ENCODE results near the gene ARHGAP33. TPM values are rescaled to one million over a fixed set of nuclear protein-coding genes. Genes with fewer than 3 reads are reported as not detected.

ARHGAP33 gene
- total RNA-seq, 1 experiment from 2014 or later, result 18.3 TPM

GRCh38 chr19:35757231-35757748 lies 18.1 kb upstream of the ARHGAP33 start:
- no peak for TF ChIP-seq CTCF (IDR thresholded peaks at IDR 0.05; ENCODE audit: insufficient read depth in 1 of 2, low read depth in 1 of 2, low read length in 1 of 2, severe bottlenecking in 1 of 2, unreplicated experiment in 1 of 2)
- Mint-ChIP-seq H3K27me3 (ENCODE audit: insufficient read depth, unreplicated experiment) (no peaks in the 10 kb centered on the region), H3K36me3 (ENCODE audit: insufficient read depth, unreplicated experiment) (peaks cover 35% of the 10 kb centered on the region), H3K9me3 (ENCODE audit: unreplicated experiment) (no peaks in the 10 kb centered on the region), H3K4me3 (ENCODE audit: unreplicated experiment) (peak overlapping the region; percentile 88), H3K27ac (ENCODE audit: unreplicated experiment) (peak overlapping the region; percentile 92), H3K4me1 (ENCODE audit: low read depth, unreplicated experiment) (peaks cover 6% of the 10 kb centered on the region)
- Histone ChIP-seq H3K27me3 (replicated peaks; ENCODE audit: control insufficient read depth, insufficient read depth, low read length) (no peaks in the 10 kb centered on the region), H3K36me3 (ENCODE audit: control insufficient read depth, insufficient read depth, low read length) (no peaks in the 10 kb centered on the region; the same call in 1 of the 2 replicates), H3K9me3 (no peaks in the 10 kb centered on the region), H3K4me3 (ENCODE audit: low read depth, low read length) (peak overlapping the region; percentile 68), H3K4me1 (peaks cover 6% of the 10 kb centered on the region)
- peak; percentile 50 to 61 for DNase-seq
- POLR2A ChIA-PET, result interaction anchor here (0.7 to 1.0 kb wide), 3 partner anchors 9 to 49 kb away, joined by 3 to 14 read pairs (median 12); partner anchors contain the start of genes LIN37, PSENEN and U2AF1L4
- CTCF ChIA-PET, result interaction anchor here (0.5 kb wide), 1 partner anchor 71 kb away, joined by 4 read pairs; no protein-coding TSS in a partner anchor
- intact Hi-C loops (cut with micrococcal nuclease; ENCODE audit: unreplicated experiment), result loop anchor here (2.0 to 5.0 kb wide), 2 partner anchors 110 to 298 kb away; partner anchors contain the start of genes COX6B1, THAP8 and WDR62
- TSS peak; percentile 81 for BruUV-seq (replicated peaks)

DNA sequence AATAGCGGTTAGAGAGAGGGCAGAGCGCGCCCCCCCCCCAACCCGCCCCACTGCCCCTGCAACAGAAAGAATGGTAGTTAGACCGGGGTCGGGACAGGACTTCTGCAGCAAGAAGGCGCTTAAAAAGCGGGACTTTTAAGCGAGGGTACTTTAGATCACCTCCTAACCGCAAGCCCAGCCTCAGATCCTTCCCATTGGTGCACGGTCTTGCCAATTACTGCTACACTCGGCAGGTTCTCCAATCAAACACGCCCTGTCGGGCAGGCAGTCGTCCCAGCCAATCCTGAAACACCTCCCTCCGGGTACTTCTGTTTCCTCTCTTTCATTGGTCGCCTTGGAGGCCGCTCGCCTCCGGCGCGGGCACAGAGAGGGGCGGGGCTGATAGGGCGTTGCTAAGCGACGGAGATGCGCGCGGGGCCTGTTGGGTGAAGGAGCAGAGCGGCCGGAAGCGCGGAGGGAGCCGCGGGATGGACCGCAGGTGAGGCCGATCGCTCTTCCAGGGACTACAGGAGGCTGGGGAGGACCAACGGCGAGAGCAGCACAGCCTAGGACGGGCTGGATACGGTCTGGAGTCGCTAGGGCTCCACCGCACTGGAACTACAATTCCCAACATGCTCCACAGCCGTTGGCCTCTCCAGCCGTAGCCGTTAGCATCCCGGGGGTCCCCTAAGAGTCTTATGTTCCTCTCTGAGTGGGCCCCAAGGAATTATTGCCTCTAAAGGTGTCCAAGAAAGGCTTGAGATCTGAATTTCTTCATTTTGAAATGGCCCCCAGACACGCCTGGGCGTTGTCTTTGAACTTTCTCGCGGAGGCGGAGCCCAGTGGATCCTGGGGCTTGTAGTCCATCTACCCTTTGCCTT lies 17.4 kb upstream of the ARHGAP33 start, which contains the start of gene PROSER3:
TSS of gene PROSER3 (plus strand) at position 428 of the 860 bp plus-strand sequence. CDS start at position 468, 40 bp downstream.
- ChIA-PET CTCF (interaction anchor here (0.5 kb wide), 1 partner anchor 71 kb away, joined by 4 read pairs; no protein-coding TSS in a partner anchor), POLR2A (interaction anchor here (0.7 to 1.0 kb wide), 3 partner anchors 10 to 49 kb away, joined by 3 to 14 read pairs (median 12); partner anchors contain the start of genes LIN37, PSENEN and U2AF1L4)
- Histone ChIP-seq H3K4me1 (peaks cover 6% of the 10 kb centered on the region), H3K27me3 (replicated peaks; ENCODE audit: control insufficient read depth, insufficient read depth, low read length) (no peaks in the 10 kb centered on the region), H3K36me3 (ENCODE audit: control insufficient read depth, insufficient read depth, low read length) (no peaks in the 10 kb centered on the region; the same call in 1 of the 2 replicates), H3K4me3 (ENCODE audit: low read depth, low read length) (peak within 1 kb of the TSS; percentile 68), H3K9me3 (no peaks in the 10 kb centered on the region)
- BruUV-seq (replicated peaks), result TSS peak; percentile 70
- Mint-ChIP-seq H3K27ac (ENCODE audit: unreplicated experiment) (peak within 1 kb of the TSS; percentile 92), H3K36me3 (ENCODE audit: insufficient read depth, unreplicated experiment) (peaks cover 36% of the 10 kb centered on the region), H3K9me3 (ENCODE audit: unreplicated experiment) (no peaks in the 10 kb centered on the region), H3K4me1 (ENCODE audit: low read depth, unreplicated experiment) (peaks cover 6% of the 10 kb centered on the region), H3K27me3 (ENCODE audit: insufficient read depth, unreplicated experiment) (no peaks in the 10 kb centered on the region), H3K4me3 (ENCODE audit: unreplicated experiment) (peak within 1 kb of the TSS; percentile 88)
- intact Hi-C loops (cut with micrococcal nuclease; ENCODE audit: unreplicated experiment), result loop anchor here (1.0 to 5.0 kb wide), 4 partner anchors 10 to 297 kb away; partner anchors contain the start of genes ARHGAP33, COX6B1, LIN37 and THAP8
- no peak for TF ChIP-seq CTCF (IDR thresholded peaks at IDR 0.05; ENCODE audit: insufficient read depth in 1 of 2, low read depth in 1 of 2, low read length in 1 of 2, severe bottlenecking in 1 of 2, unreplicated experiment in 1 of 2)
- peak; percentile 99 to 100 for DNase-seq

DNA sequence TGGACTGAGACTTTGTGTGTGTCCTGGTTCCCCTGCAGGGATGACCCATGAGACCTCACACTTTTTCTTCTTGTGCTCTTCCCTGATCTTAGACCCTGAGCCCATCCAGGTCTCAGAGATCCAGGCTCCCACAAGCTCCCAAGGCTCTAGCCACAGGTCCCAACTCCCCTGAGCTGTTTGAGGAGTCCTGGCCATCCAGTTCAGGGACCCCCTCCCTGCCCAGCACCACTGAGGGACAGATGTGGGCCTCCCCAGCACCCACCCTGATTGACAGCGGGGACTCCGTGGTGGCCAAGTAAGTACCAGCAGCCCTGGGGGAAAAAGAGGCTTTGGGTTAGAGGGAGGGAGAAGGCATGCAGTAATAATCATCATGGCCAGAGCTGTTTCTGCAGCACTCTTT lies 15.7 kb upstream of the ARHGAP33 start:
- H3K27me3 ChIP-seq (replicated peaks; ENCODE audit: control insufficient read depth, insufficient read depth, low read length), result no peaks in the 10 kb centered on the region
- no TSS peak for BruUV-seq (replicated peaks)
- POLR2A ChIA-PET, result no interaction called here
- Mint-ChIP-seq H3K4me3 (ENCODE audit: unreplicated experiment) (peak overlapping the region; percentile 88), H3K36me3 (ENCODE audit: insufficient read depth, unreplicated experiment) (peaks cover 36% of the 10 kb centered on the region), H3K27me3 (ENCODE audit: insufficient read depth, unreplicated experiment) (no peaks in the 10 kb centered on the region), H3K27ac (ENCODE audit: unreplicated experiment) (no peak overlapping the region), H3K4me1 (ENCODE audit: low read depth, unreplicated experiment) (peaks cover 6% of the 10 kb centered on the region), H3K9me3 (ENCODE audit: unreplicated experiment) (no peaks in the 10 kb centered on the region)
- CTCF ChIA-PET, result no interaction called here
- H3K4me1 ChIP-seq, result peaks cover 6% of the 10 kb centered on the region
- TF ChIP-seq CTCF (IDR thresholded peaks at IDR 0.05; ENCODE audit: insufficient read depth in 1 of 2, low read depth in 1 of 2, low read length in 1 of 2, severe bottlenecking in 1 of 2, unreplicated experiment in 1 of 2), result no peak
- H3K9me3 ChIP-seq, result no peaks in the 10 kb centered on the region
- H3K4me3 ChIP-seq (ENCODE audit: low read depth, low read length), result no peak overlapping the region
- no peaks in the 10 kb centered on the region; the same call in 1 of the 2 replicates for H3K36me3 ChIP-seq (ENCODE audit: control insufficient read depth, insufficient read depth, low read length)
- DNase-seq, result no peak
- intact Hi-C loops (cut with micrococcal nuclease; ENCODE audit: unreplicated experiment), result loop anchor here (2.0 to 5.0 kb wide), 2 partner anchors 15 to 112 kb away; partner anchors contain the start of genes ARHGAP33 and COX6B1

All from Caco-2 (cell line).